Fibroblast of lung (primary cell): Measurements from ENCODE around the gene NDUFS3. TPM values are rescaled to one million over a fixed set of nuclear protein-coding genes. Genes with fewer than 3 reads are reported as not detected.

ENCODE experiments used
- DNase-seq, 2 donors: peaks; one replicate each; pipeline versions ENCODE4 v3.0.0 to v3.0.0-alpha.2; 2010; ENCODE audit warnings: low read depth in 2 of 2
- H2AFZ ChIP-seq: 2 replicates; pipeline ENCODE4 v1.5.1; 2012; ENCODE audit warnings: low read length, control low read depth, inconsistent platforms
- H3K27ac ChIP-seq: 2 replicates; pipeline ENCODE4 v1.5.1; 2011; ENCODE audit warnings: low read length, control low read depth; ENCODE audit not compliant: insufficient read depth
- H3K27me3 ChIP-seq: 2 replicates; pipeline ENCODE4 v1.5.1; 2011; ENCODE audit warnings: mild to moderate bottlenecking, low read length; ENCODE audit not compliant: control insufficient read depth, insufficient read depth
- H3K36me3 ChIP-seq: 2 replicates; pipeline ENCODE4 v1.5.1; 2011; ENCODE audit warnings: low read length; ENCODE audit not compliant: control insufficient read depth, insufficient read depth
- H3K4me1 ChIP-seq: 2 replicates; pipeline ENCODE4 v1.5.1; 2011; ENCODE audit warnings: low read length; ENCODE audit not compliant: control insufficient read depth, insufficient read depth; ENCODE audit errors: extremely low read depth
- H3K4me2 ChIP-seq: 2 replicates; pipeline ENCODE4 v1.5.1; 2011; ENCODE audit warnings: low read length, control low read depth; ENCODE audit not compliant: insufficient read depth; ENCODE audit errors: extremely low read depth
- H3K4me3 ChIP-seq, 4 experiments: fragments of 200-600 bp in 1 of 4; sonication (generic) in 1 of 4; replicated peaks in 1 of 4; 2 replicates each; pipeline ENCODE4 v1.5.1; 2011 to 2016; ENCODE audit warnings: low read length in 4 of 4, low read depth in 3 of 4, mild to moderate bottlenecking in 3 of 4, control low read depth in 2 of 4, inconsistent platforms in 1 of 4, mixed read lengths in 1 of 4; ENCODE audit not compliant: insufficient read depth in 1 of 4; ENCODE audit errors: control extremely low read depth in 1 of 4
- H3K79me2 ChIP-seq: 2 replicates; pipeline ENCODE4 v1.5.1; 2012; ENCODE audit warnings: mild to moderate bottlenecking, low read length, inconsistent platforms; ENCODE audit not compliant: control insufficient read depth, insufficient read depth
- H3K9ac ChIP-seq: 2 replicates; pipeline ENCODE4 v1.5.1; 2011; ENCODE audit warnings: mild to moderate bottlenecking, low read length, control low read depth; ENCODE audit not compliant: insufficient read depth
- H3K9me3 ChIP-seq: 2 replicates; pipeline ENCODE4 v1.5.1; 2012; ENCODE audit warnings: low read depth, low read length; ENCODE audit not compliant: control insufficient read depth, insufficient read depth
- H4K20me1 ChIP-seq: 2 replicates; pipeline ENCODE4 v1.5.1; 2011; ENCODE audit warnings: low read length; ENCODE audit not compliant: control insufficient read depth, insufficient read depth; ENCODE audit errors: extremely low read depth
- CTCF ChIP-seq, 2 donors: IDR thresholded peaks in 1 of 2; conservative IDR thresholded peaks in 1 of 2; 1 replicate in 1 of 2; 2 replicates in 1 of 2; pipeline ENCODE4 v1.5.1; 2011 to 2012; ENCODE audit warnings: low read length in 2 of 2, control low read depth in 1 of 2, inconsistent platforms in 1 of 2, low read depth in 1 of 2, mild to moderate bottlenecking in 1 of 2
- EZH2 ChIP-seq: IDR thresholded peaks from 2 replicates; pipeline ENCODE4 v1.5.1; 2012; ENCODE audit warnings: low read length, control low read depth, mild to moderate bottlenecking; ENCODE audit errors: missing control alignments
- polyA plus RNA-seq, 2 donors: library from polyadenylated mRNA; depleted of rRNA in 1 of 2; stranded (reverse) in 1 of 2; unstranded in 1 of 2; fragments of >200 nt; gene quantifications; 2 replicates each; pipeline ENCODE4 v1.2.1, GENCODE V29; 2011 to 2012; ENCODE audit warnings: missing spikeins in 1 of 2
- total RNA-seq: library from RNA; depleted of rRNA; stranded (reverse); fragments of >200 nt; gene quantifications from 2 replicates; pipeline ENCODE4 v1.2.1, GENCODE V29; 2014

The NDUFS3 gene
- total and polyA plus RNA-seq, 2 donors (not counting 1 experiment from before 2014, with no cell fraction given): 76.5 to 113 TPM

GRCh38 chr11:47606731-47607130 lies 27.9 kb downstream of the NDUFS3 start:
- peak overlapping the region; percentile 11 for H3K4me2 ChIP-seq
- TF ChIP-seq CTCF (conservative IDR thresholded peaks at IDR 0.05 in 1 of 2, IDR thresholded peaks at IDR 0.05 in 1 of 2; ENCODE audit: low read depth in 1 of 2, low read length in 2 of 2): no peak
- no peak for TF ChIP-seq EZH2
- H3K79me2 ChIP-seq: no peaks in the 10 kb centered on the region
- no peak overlapping the region for H2AFZ ChIP-seq
- H3K9ac ChIP-seq: no peak overlapping the region
- H4K20me1 ChIP-seq: no peaks in the 10 kb centered on the region
- peak in 1 of 2 donors; percentile 44 for DNase-seq
- H3K4me1 ChIP-seq: peaks cover 13% of the 10 kb centered on the region
- H3K4me3 ChIP-seq: no peak overlapping the region
- no peaks in the 10 kb centered on the region for H3K36me3 ChIP-seq
- peak overlapping the region; percentile 4 for H3K27ac ChIP-seq
- no peaks in the 10 kb centered on the region for H3K27me3 ChIP-seq
- no peaks in the 10 kb centered on the region for H3K9me3 ChIP-seq

DNA sequence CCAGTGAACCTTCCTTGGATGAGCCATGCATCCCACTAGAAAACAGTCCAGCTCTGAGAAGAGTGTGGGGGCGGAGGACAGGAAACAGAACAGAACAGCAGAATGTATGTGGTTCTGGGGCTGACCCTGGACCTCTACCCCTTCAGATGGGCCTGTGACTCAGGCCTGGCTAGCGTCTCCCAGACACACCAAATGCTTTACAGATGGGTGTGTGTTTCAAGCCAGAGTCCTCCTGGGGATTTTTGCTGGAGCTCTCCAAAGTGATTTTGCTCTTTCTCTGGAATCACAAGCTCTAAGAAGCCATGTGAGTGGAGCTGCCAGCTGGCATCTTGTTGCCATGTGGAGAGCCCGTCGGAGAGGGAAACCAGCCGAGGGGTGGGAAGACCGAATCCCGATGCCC lies 28.5 kb downstream of the NDUFS3 start:
- H3K27ac ChIP-seq: peak overlapping the region; percentile 4
- no peaks in the 10 kb centered on the region for H3K27me3 ChIP-seq
- H3K9ac ChIP-seq: no peak overlapping the region
- no peaks in the 10 kb centered on the region for H4K20me1 ChIP-seq
- H2AFZ ChIP-seq: no peak overlapping the region
- H3K36me3 ChIP-seq: no peaks in the 10 kb centered on the region
- peak overlapping the region; percentile 48 for H3K4me2 ChIP-seq
- DNase-seq: peak; percentile 87 to 96
- no peaks in the 10 kb centered on the region for H3K9me3 ChIP-seq
- no peak overlapping the region for H3K4me3 ChIP-seq
- no peaks in the 10 kb centered on the region for H3K79me2 ChIP-seq
- TF ChIP-seq CTCF (conservative IDR thresholded peaks at IDR 0.05 in 1 of 2, IDR thresholded peaks at IDR 0.05 in 1 of 2; ENCODE audit: low read depth in 1 of 2, low read length in 2 of 2): no peak
- peaks cover 13% of the 10 kb centered on the region for H3K4me1 ChIP-seq

GRCh38 chr11:47609675-47610074 lies 30.8 kb downstream of the NDUFS3 start:
- no peak overlapping the region for H3K27ac ChIP-seq
- no peaks in the 10 kb centered on the region for H4K20me1 ChIP-seq
- H3K79me2 ChIP-seq: no peaks in the 10 kb centered on the region
- DNase-seq: no peak
- peaks cover 13% of the 10 kb centered on the region for H3K4me1 ChIP-seq
- H3K9ac ChIP-seq: no peak overlapping the region
- H2AFZ ChIP-seq: no peak overlapping the region
- TF ChIP-seq EZH2: no peak
- no peak for TF ChIP-seq CTCF (conservative IDR thresholded peaks at IDR 0.05 in 1 of 2, IDR thresholded peaks at IDR 0.05 in 1 of 2; ENCODE audit: low read depth in 1 of 2, low read length in 2 of 2)
- no peaks in the 10 kb centered on the region for H3K36me3 ChIP-seq
- no peak overlapping the region for H3K4me3 ChIP-seq
- no peaks in the 10 kb centered on the region for H3K27me3 ChIP-seq
- no peak overlapping the region for H3K4me2 ChIP-seq
- H3K9me3 ChIP-seq: no peaks in the 10 kb centered on the region
